Nephron (organoid): ENCODE results near the gene GJB2.

Experiments
- H3K27ac Mint-ChIP-seq, 3 experiments: 2 replicates each; pipeline ENCODE4 v1.8.0; 2020; ENCODE audit warnings: mixed read lengths in 3 of 3, mild to moderate bottlenecking in 2 of 3, moderate library complexity in 1 of 3
- H3K27me3 Mint-ChIP-seq: 2 replicates; pipeline ENCODE4 v1.8.0; 2021; ENCODE audit warnings: low read depth, mild to moderate bottlenecking, moderate library complexity, mixed read lengths
- H3K36me3 Mint-ChIP-seq: 2 replicates; pipeline ENCODE4 v1.8.0; 2020; ENCODE audit warnings: low read depth, mixed read lengths
- H3K4me1 Mint-ChIP-seq: 2 replicates; pipeline ENCODE4 v1.8.0; 2020; ENCODE audit warnings: mixed read lengths
- H3K4me3 Mint-ChIP-seq, 3 experiments: 2 replicates each; pipeline ENCODE4 v1.8.0; 2020; ENCODE audit warnings: mild to moderate bottlenecking in 3 of 3, mixed read lengths in 3 of 3, moderate library complexity in 2 of 3
- H3K9me3 Mint-ChIP-seq: 2 replicates; pipeline ENCODE4 v1.8.0; 2020; ENCODE audit warnings: mixed read lengths
- CTCF ChIP-seq, 3 experiments: fragments of 200-600 bp; sonication (generic); IDR thresholded peaks; one replicate each; pipeline ENCODE4 v1.5.0; 2021; ENCODE audit warnings: antibody characterized with exemption in 3 of 3; ENCODE audit not compliant: unreplicated experiment in 3 of 3

GJB2 gene

GRCh38 chr13:20165417-20166257 is 27.1 kb downstream of the GJB2 start:
- H3K9me3 Mint-ChIP-seq, result no peaks in the 10 kb centered on the region
- H3K36me3 Mint-ChIP-seq, result no peaks in the 10 kb centered on the region
- peak overlapping the region in 2 of 3 experiments; percentile 10 to 30 for H3K27ac Mint-ChIP-seq

GRCh38 chr13:20161951-20162300 is 30.8 kb downstream of the GJB2 start:
- no peak for TF ChIP-seq CTCF (IDR thresholded peaks at IDR 0.05; ENCODE audit: unreplicated experiment in 3 of 3)
- H3K4me1 Mint-ChIP-seq, result peaks cover 20% of the 10 kb centered on the region
- peak overlapping the region; percentile 72 to 74 (median 73) for H3K4me3 Mint-ChIP-seq
- H3K36me3 Mint-ChIP-seq, result no peaks in the 10 kb centered on the region
- H3K9me3 Mint-ChIP-seq, result no peaks in the 10 kb centered on the region
- H3K27ac Mint-ChIP-seq, result no peak overlapping the region
- peaks cover 92% of the 10 kb centered on the region for H3K27me3 Mint-ChIP-seq

More at GRCh38 chr13:20165417-20166257, 27.1 kb downstream of the GJB2 start:
- peaks cover 10% of the 10 kb centered on the region for H3K4me1 Mint-ChIP-seq
- H3K27me3 Mint-ChIP-seq, result peaks cover 85% of the 10 kb centered on the region
- TF ChIP-seq CTCF (IDR thresholded peaks at IDR 0.05; ENCODE audit: unreplicated experiment in 3 of 3), result no peak
- H3K4me3 Mint-ChIP-seq, result no peak overlapping the region

- TF ChIP-seq CTCF (IDR thresholded peaks at IDR 0.05; ENCODE audit: unreplicated experiment in 3 of 3), result no peak
- peaks cover 92% of the 10 kb centered on the region for H3K27me3 Mint-ChIP-seq
- no peaks in the 10 kb centered on the region for H3K9me3 Mint-ChIP-seq
- H3K4me1 Mint-ChIP-seq, result peaks cover 20% of the 10 kb centered on the region
- no peak overlapping the region for H3K27ac Mint-ChIP-seq
- no peaks in the 10 kb centered on the region for H3K36me3 Mint-ChIP-seq
- H3K4me3 Mint-ChIP-seq, result peak overlapping the region; percentile 72 to 74 (median 73)
Observed at GRCh38 chr13:20161275-20161950, 31.3 kb downstream of the GJB2 start.

GRCh38 chr13:20160306-20161274 is 32.1 kb downstream of the GJB2 start, which contains the start of gene GJA3:
GJA3 (minus strand) TSS chr13:20161052; CDS start chr13:20143288, 17,764 bp downstream.
- no peaks in the 10 kb centered on the region for H3K36me3 Mint-ChIP-seq
- peaks cover 90% of the 10 kb centered on the region for H3K27me3 Mint-ChIP-seq
- H3K4me1 Mint-ChIP-seq, result peaks cover 16% of the 10 kb centered on the region
- H3K4me3 Mint-ChIP-seq, result peak within 1 kb of the TSS; percentile 86
- no peaks in the 10 kb centered on the region for H3K9me3 Mint-ChIP-seq
- peak within 1 kb of the TSS; percentile 36 to 78 (median 51) for H3K27ac Mint-ChIP-seq
- no peak for TF ChIP-seq CTCF (IDR thresholded peaks at IDR 0.05; ENCODE audit: unreplicated experiment in 3 of 3)

- Mint-ChIP-seq H3K27ac (peak overlapping the region; percentile 36 to 78 (median 51)), H3K9me3 (no peaks in the 10 kb centered on the region), H3K27me3 (peaks cover 88% of the 10 kb centered on the region), H3K4me1 (peaks cover 10% of the 10 kb centered on the region), H3K36me3 (no peaks in the 10 kb centered on the region), H3K4me3 (peak overlapping the region; percentile 86)
- TF ChIP-seq CTCF (IDR thresholded peaks at IDR 0.05; ENCODE audit: unreplicated experiment in 3 of 3), result no peak
Observed at GRCh38 chr13:20159646-20160305, 33.0 kb downstream of the GJB2 start.
